ENCODE measurements around the gene TAF4. TPM values are rescaled to one million over a fixed set of nuclear protein-coding genes. Genes with fewer than 3 reads are reported as not detected.

The TAF4 gene
- total RNA-seq, 1 donor from 2014 or later = 20.0 TPM

DNA sequence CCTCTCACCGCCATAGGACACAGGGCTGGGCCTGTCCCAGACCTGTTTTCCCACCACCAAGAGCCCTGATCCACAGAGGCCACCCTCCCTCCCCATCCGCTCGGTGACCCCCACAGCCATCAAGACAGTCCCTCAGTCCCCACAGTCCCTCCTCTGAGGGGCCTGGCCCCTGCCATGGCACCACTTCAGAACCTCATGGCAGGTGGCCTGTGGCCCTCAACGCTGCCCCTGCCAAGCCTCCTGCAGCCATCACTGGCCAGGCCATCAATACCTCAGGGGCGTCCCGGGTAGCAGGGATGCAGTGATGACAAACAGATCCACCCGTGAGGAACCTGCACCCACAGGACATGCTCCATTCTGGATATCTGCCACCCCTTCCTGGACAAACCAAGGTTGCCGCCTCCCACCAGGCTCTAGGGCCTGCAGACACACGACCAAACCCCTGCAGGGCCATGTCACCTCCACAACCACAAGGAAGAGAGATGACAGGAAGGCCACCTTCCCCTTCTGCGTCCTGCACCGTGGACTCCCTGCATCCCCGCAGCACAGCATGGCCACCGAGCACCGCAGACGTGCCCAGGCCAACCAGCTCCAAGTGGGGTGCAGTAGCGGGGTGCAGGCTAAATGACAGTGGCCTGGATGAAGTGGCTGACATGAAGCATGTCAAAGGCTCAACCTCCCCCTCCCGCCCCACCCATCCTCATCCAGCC lies 14.0 kb downstream of the TAF4 start:
- H3K4me3 Mint-ChIP-seq (ENCODE audit: unreplicated experiment) = no peak overlapping the region
- H3K27ac Mint-ChIP-seq (ENCODE audit: unreplicated experiment) = no peak overlapping the region

DNA sequence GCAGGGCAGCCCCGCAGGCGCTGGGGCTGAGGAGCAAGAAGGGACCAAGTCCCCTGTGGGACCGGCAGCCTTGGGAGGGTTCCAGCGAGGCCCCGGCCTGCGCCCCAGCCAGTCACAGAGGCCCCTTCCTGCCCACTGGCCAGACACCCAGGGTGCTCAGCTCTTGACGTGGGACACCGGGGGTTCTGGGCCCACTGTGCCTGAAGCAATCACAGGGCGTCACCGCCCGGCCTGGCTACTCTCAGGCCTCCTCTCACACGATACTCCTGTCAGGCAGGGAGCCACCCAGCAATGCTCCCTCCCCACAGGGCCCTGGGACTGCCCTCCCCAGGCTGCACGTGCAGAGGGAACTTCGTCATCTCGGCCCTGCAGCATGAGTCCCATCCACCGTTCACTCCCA lies 14.5 kb downstream of the TAF4 start:
- no peak for DNase-seq
- Mint-ChIP-seq H3K4me1 (ENCODE audit: low read depth, unreplicated experiment) (peaks cover 24% of the 10 kb centered on the region), H3K27ac (ENCODE audit: unreplicated experiment) (no peak overlapping the region), H3K4me3 (ENCODE audit: unreplicated experiment) (no peak overlapping the region), H3K27me3 (ENCODE audit: unreplicated experiment) (peaks cover 8% of the 10 kb centered on the region), H3K9me3 (ENCODE audit: unreplicated experiment) (peaks cover 9% of the 10 kb centered on the region), H3K36me3 (ENCODE audit: unreplicated experiment) (no peaks in the 10 kb centered on the region)
- TF ChIP-seq, protein P1, sequence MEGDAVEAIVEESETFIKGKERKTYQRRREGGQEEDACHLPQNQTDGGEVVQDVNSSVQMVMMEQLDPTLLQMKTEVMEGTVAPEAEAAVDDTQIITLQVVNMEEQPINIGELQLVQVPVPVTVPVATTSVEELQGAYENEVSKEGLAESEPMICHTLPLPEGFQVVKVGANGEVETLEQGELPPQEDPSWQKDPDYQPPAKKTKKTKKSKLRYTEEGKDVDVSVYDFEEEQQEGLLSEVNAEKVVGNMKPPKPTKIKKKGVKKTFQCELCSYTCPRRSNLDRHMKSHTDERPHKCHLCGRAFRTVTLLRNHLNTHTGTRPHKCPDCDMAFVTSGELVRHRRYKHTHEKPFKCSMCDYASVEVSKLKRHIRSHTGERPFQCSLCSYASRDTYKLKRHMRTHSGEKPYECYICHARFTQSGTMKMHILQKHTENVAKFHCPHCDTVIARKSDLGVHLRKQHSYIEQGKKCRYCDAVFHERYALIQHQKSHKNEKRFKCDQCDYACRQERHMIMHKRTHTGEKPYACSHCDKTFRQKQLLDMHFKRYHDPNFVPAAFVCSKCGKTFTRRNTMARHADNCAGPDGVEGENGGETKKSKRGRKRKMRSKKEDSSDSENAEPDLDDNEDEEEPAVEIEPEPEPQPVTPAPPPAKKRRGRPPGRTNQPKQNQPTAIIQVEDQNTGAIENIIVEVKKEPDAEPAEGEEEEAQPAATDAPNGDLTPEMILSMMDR (IDR thresholded peaks at IDR 0.05; ENCODE audit: partially characterized antibody, unreplicated experiment) = no peak

More for the DNA sequence above, 14.0 kb downstream of the TAF4 start:
- H3K36me3 Mint-ChIP-seq (ENCODE audit: unreplicated experiment) = no peaks in the 10 kb centered on the region
- TF ChIP-seq, protein P1 (IDR thresholded peaks at IDR 0.05; ENCODE audit: partially characterized antibody, unreplicated experiment) = no peak
- H3K9me3 Mint-ChIP-seq (ENCODE audit: unreplicated experiment) = peaks cover 9% of the 10 kb centered on the region
- peak; percentile 12 for DNase-seq
- peaks cover 20% of the 10 kb centered on the region for H3K4me1 Mint-ChIP-seq (ENCODE audit: low read depth, unreplicated experiment)
- H3K27me3 Mint-ChIP-seq (ENCODE audit: unreplicated experiment) = peaks cover 10% of the 10 kb centered on the region

DNA sequence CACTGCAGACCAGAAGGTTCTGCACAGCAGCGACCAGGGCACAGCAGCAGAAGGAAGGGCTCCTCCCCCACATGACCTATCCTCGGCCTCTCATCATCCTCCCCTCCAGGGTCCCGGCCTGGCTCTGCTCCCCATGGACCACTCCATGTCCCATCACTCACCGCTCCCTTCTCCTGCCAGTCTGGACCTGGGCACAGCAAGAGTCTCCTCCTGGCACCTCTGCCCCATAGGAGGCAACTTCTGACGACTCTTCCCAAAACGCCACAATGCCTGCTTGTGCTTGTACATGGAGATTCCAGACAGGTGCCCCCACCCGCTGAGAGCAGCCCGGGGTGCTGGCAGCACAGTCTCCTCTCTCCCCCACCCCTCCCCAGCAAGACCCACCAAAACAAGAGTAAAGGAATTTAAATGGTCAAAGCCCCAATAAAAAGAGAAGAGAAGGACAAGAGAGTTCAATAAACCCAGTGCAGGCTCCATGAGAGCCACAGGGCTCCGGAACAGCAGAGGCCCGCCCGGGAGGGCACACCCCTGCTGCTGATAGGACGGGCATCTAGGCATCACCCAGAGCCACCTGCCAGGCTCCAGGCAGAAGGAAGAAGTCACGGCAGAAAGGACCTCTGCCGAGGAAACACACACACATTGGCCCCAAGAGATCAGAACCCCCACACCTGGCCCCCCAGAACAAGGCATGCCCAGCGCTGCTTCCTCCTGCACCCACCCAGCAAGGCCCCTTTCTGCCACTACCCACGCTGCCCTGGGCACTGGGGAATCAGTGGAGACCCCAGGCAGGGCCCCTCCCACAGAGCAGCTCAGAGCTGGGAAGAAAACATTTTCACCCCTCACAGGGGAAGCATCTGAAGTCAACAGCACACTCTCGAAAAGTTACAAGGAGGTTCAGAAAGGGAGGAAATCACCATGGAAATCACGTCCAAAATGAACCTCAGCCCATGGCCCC lies 15.2 kb downstream of the TAF4 start:
- H3K36me3 Mint-ChIP-seq (ENCODE audit: unreplicated experiment) = no peaks in the 10 kb centered on the region
- H3K27me3 Mint-ChIP-seq (ENCODE audit: unreplicated experiment) = peaks cover 8% of the 10 kb centered on the region
- no peak for DNase-seq
- peak overlapping the region; percentile 48 for H3K27ac Mint-ChIP-seq (ENCODE audit: unreplicated experiment)
- TF ChIP-seq, protein P1 (IDR thresholded peaks at IDR 0.05; ENCODE audit: partially characterized antibody, unreplicated experiment) = no peak
- H3K4me3 Mint-ChIP-seq (ENCODE audit: unreplicated experiment) = peak overlapping the region; percentile 49
- H3K4me1 Mint-ChIP-seq (ENCODE audit: low read depth, unreplicated experiment) = peaks cover 29% of the 10 kb centered on the region
- peaks cover 6% of the 10 kb centered on the region for H3K9me3 Mint-ChIP-seq (ENCODE audit: unreplicated experiment)

DNA sequence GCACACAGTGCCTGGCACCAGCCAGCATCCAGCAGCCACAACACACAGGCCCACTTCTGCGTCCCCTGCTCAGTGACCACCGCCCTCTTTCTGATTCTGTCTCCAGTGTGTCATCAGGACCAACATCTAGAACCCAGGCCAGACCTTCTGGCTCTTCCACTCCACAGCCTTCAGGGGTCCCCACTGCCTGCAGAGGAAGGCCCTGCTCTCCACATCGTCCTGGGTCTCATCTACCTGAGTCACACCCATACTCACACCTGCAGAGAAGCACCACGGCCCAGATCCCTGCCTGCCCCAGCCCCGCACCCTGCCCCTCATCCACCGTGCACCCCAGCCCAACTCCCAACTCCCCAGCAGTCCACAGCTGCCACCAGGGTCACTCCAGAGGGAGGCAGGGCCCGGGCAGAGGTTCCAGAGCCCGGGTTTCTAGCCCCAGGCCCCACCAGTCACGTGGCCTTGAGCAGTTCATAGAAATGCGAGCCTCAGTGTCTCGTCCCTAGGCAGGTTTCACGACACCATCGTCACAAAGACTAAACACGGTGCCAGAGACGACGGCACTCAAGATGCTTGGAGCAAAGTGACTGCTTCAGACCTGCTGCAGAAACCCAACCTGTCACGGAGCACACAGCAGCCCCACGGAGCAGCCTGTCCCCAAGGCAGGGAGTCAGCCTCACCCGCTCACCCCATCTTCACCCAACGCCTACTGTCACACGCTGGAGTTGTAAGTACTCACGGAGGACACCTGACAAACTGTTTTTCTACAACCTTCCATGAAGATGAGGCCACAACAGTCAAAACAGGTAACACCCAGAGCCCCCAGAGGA lies 16.1 kb downstream of the TAF4 start:
- DNase-seq = no peak
- peaks cover 11% of the 10 kb centered on the region for H3K27me3 Mint-ChIP-seq (ENCODE audit: unreplicated experiment)
- H3K27ac Mint-ChIP-seq (ENCODE audit: unreplicated experiment) = no peak overlapping the region
- peaks cover 32% of the 10 kb centered on the region for H3K4me1 Mint-ChIP-seq (ENCODE audit: low read depth, unreplicated experiment)
- peak overlapping the region; percentile 38 for H3K4me3 Mint-ChIP-seq (ENCODE audit: unreplicated experiment)
- no peaks in the 10 kb centered on the region for H3K36me3 Mint-ChIP-seq (ENCODE audit: unreplicated experiment)
- TF ChIP-seq, protein P1 (IDR thresholded peaks at IDR 0.05; ENCODE audit: partially characterized antibody, unreplicated experiment) = no peak
- H3K9me3 Mint-ChIP-seq (ENCODE audit: unreplicated experiment) = peaks cover 4% of the 10 kb centered on the region
